Nephron (organoid): ENCODE results near the gene NPTN.
A peak's percentile ranks its signal among the peaks of the same experiment; 100 is the strongest.

ENCODE experiments used
- H3K27ac Mint-ChIP-seq, 3 experiments: 2 replicates each; pipeline ENCODE4 v1.8.0; 2020; ENCODE audit warnings: mixed read lengths in 3 of 3, mild to moderate bottlenecking in 2 of 3, moderate library complexity in 1 of 3
- H3K27me3 Mint-ChIP-seq: 2 replicates; pipeline ENCODE4 v1.8.0; 2021; ENCODE audit warnings: low read depth, mild to moderate bottlenecking, moderate library complexity, mixed read lengths
- H3K36me3 Mint-ChIP-seq: 2 replicates; pipeline ENCODE4 v1.8.0; 2020; ENCODE audit warnings: low read depth, mixed read lengths
- H3K4me1 Mint-ChIP-seq: 2 replicates; pipeline ENCODE4 v1.8.0; 2020; ENCODE audit warnings: mixed read lengths
- H3K4me3 Mint-ChIP-seq, 3 experiments: 2 replicates each; pipeline ENCODE4 v1.8.0; 2020; ENCODE audit warnings: mild to moderate bottlenecking in 3 of 3, mixed read lengths in 3 of 3, moderate library complexity in 2 of 3
- H3K9me3 Mint-ChIP-seq: 2 replicates; pipeline ENCODE4 v1.8.0; 2020; ENCODE audit warnings: mixed read lengths
- TF ChIP-seq, protein P1 (sequence below), 3 experiments: fragments of 200-600 bp; sonication (generic); IDR thresholded peaks; one replicate each; pipeline ENCODE4 v1.5.0; 2021; ENCODE audit warnings: antibody characterized with exemption in 3 of 3; ENCODE audit not compliant: unreplicated experiment in 3 of 3

NPTN gene

DNA sequence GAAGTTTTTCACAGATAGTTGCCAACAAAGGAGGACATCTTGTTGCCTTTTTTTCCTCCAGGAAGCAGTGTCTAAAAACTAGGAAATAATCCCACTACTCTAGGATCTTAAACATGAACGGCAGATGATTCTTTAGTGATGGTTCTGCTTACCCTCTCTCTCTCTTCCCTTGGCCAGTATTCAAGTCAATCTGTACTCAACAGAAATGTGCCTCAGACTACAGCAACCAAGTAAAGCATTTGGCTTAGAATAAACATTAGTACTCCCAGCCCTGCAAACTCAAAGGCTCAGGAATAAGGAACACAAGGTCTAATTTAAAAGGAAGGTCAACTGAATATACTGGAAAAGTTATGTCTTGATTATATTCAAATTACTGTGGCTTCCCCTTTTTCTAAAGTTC is 8.7 kb downstream of the NPTN start:
- TF ChIP-seq, protein P1, sequence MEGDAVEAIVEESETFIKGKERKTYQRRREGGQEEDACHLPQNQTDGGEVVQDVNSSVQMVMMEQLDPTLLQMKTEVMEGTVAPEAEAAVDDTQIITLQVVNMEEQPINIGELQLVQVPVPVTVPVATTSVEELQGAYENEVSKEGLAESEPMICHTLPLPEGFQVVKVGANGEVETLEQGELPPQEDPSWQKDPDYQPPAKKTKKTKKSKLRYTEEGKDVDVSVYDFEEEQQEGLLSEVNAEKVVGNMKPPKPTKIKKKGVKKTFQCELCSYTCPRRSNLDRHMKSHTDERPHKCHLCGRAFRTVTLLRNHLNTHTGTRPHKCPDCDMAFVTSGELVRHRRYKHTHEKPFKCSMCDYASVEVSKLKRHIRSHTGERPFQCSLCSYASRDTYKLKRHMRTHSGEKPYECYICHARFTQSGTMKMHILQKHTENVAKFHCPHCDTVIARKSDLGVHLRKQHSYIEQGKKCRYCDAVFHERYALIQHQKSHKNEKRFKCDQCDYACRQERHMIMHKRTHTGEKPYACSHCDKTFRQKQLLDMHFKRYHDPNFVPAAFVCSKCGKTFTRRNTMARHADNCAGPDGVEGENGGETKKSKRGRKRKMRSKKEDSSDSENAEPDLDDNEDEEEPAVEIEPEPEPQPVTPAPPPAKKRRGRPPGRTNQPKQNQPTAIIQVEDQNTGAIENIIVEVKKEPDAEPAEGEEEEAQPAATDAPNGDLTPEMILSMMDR (IDR thresholded peaks at IDR 0.05; ENCODE audit: unreplicated experiment in 3 of 3), result no peak
- H3K4me3 Mint-ChIP-seq, result no peak overlapping the region
- no peaks in the 10 kb centered on the region for H3K27me3 Mint-ChIP-seq
- no peaks in the 10 kb centered on the region for H3K9me3 Mint-ChIP-seq
- peaks cover 61% of the 10 kb centered on the region for H3K4me1 Mint-ChIP-seq
- no peaks in the 10 kb centered on the region for H3K36me3 Mint-ChIP-seq
- H3K27ac Mint-ChIP-seq, result peak overlapping the region in 2 of 3 experiments; percentile 1 to 21

DNA sequence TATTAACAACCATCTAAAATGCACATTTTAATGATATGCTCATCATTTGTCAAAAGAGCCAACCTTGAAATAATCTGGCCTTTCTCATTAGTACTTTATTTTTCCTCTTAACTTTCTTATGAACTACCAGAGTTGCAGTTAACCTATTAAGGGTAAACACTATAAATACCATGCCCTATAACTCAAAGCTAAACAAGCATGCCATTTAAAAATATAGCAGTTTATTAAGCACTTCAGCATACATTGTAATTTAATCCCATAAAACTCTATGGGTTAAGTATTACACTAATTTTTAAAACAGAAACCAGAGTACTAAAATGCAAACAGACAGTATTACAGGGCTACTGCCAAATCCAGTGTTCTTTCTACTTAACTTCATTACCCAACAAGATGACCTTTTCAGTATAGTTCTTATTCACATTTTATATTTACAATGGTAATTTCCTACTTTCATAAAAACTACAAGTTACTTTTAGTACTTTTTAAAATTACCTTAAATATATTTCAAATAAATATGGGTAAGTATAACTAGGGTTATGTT is 11.8 kb downstream of the NPTN start:
- H3K4me1 Mint-ChIP-seq, result peaks cover 61% of the 10 kb centered on the region
- H3K4me3 Mint-ChIP-seq, result no peak overlapping the region
- peak overlapping the region in 1 of 3 experiments; percentile 27 for H3K27ac Mint-ChIP-seq
- H3K9me3 Mint-ChIP-seq, result no peaks in the 10 kb centered on the region
- H3K27me3 Mint-ChIP-seq, result no peaks in the 10 kb centered on the region
- TF ChIP-seq, protein P1 (IDR thresholded peaks at IDR 0.05; ENCODE audit: unreplicated experiment in 3 of 3), result no peak
- no peaks in the 10 kb centered on the region for H3K36me3 Mint-ChIP-seq

DNA sequence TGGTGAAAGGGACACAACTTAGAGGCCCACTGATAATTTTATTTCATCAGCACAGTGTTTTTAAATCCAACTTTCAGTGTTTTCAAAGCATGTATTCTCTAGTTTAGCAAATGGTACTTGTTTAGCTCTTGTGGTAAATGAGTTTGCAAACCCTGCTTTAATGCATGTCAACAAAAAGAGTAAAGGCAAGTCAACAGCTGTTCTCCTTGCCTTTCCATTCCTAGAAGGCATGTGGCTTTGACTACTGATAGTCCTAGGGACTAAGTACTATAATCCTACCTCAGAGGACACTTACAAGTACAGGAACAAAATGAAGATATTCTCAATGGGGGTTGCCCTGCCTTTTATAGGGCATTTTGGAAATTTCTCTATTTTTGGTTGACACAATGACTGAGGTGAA is 13.1 kb downstream of the NPTN start:
- no peaks in the 10 kb centered on the region for H3K27me3 Mint-ChIP-seq
- no peaks in the 10 kb centered on the region for H3K36me3 Mint-ChIP-seq
- TF ChIP-seq, protein P1 (IDR thresholded peaks at IDR 0.05; ENCODE audit: unreplicated experiment in 3 of 3), result no peak
- H3K27ac Mint-ChIP-seq, result peak overlapping the region in 1 of 3 experiments; percentile 67
- H3K9me3 Mint-ChIP-seq, result no peaks in the 10 kb centered on the region
- no peak overlapping the region for H3K4me3 Mint-ChIP-seq
- H3K4me1 Mint-ChIP-seq, result peaks cover 54% of the 10 kb centered on the region

- Mint-ChIP-seq H3K27ac (peak overlapping the region in 1 of 3 experiments; percentile 14), H3K9me3 (no peaks in the 10 kb centered on the region), H3K4me1 (peaks cover 41% of the 10 kb centered on the region), H3K27me3 (no peaks in the 10 kb centered on the region), H3K4me3 (no peak overlapping the region), H3K36me3 (no peaks in the 10 kb centered on the region)
- TF ChIP-seq, protein P1 (IDR thresholded peaks at IDR 0.05; ENCODE audit: unreplicated experiment in 3 of 3), result no peak
Observed at GRCh38 chr15:73617913-73618312, 15.3 kb downstream of the NPTN start.

DNA sequence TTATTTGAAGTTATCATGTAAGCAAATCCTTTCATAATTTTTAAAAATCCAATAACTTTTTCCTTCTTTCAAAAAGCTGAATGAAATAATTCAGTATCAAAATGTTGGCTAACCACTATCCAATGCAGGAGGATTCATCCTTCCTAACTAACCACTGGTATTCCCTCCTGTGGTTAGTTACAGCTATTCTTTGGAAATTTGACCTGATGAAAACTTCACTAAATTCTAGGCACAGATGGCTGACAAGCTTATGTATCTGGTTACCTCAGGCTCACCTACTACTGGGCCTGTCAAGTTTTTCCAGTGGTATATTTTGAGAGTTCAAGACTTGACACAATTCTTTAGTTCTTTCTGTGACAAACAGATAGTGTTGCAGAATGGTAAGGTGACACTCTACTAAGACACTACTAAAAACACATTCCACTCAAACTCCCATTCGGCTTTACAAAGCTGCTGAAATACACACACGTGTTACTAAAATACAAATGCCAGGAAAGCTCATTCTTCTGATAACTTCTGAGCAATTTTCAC is 15.8 kb downstream of the NPTN start:
- Mint-ChIP-seq H3K4me3 (no peak overlapping the region), H3K9me3 (no peaks in the 10 kb centered on the region), H3K4me1 (peaks cover 41% of the 10 kb centered on the region), H3K27me3 (no peaks in the 10 kb centered on the region), H3K36me3 (no peaks in the 10 kb centered on the region), H3K27ac (peak overlapping the region in 2 of 3 experiments; percentile 14 to 59)
- TF ChIP-seq, protein P1 (IDR thresholded peaks at IDR 0.05; ENCODE audit: unreplicated experiment in 3 of 3), result no peak

GRCh38 chr15:73608941-73609340 is 24.2 kb downstream of the NPTN start:
- H3K27me3 Mint-ChIP-seq, result no peaks in the 10 kb centered on the region
- H3K27ac Mint-ChIP-seq, result peak overlapping the region; percentile 5 to 14 (median 9)
- peaks cover 5% of the 10 kb centered on the region for H3K36me3 Mint-ChIP-seq
- H3K4me3 Mint-ChIP-seq, result no peak overlapping the region
- TF ChIP-seq, protein P1 (IDR thresholded peaks at IDR 0.05; ENCODE audit: unreplicated experiment in 3 of 3), result no peak
- peaks cover 38% of the 10 kb centered on the region for H3K4me1 Mint-ChIP-seq
- H3K9me3 Mint-ChIP-seq, result no peaks in the 10 kb centered on the region
